DOHH2 (cell line): ENCODE results near the gene THRAP3.
A peak's percentile ranks its signal among the peaks of the same experiment; 100 is the strongest.

Experiments
- H3F3A ChIP-seq: fragments of 200-600 bp; sonication (generic), shearing (Covaris generic); 2 replicates; pipeline ENCODE4 v1.6.0; 2016; ENCODE audit warnings: antibody characterized with exemption, mild to moderate bottlenecking; ENCODE audit not compliant: control insufficient read depth, insufficient read depth
- H3K27ac ChIP-seq: fragments of 200-600 bp; sonication (generic); 2 replicates; pipeline ENCODE4 v1.5.1; 2014; ENCODE audit warnings: low read depth, mild to moderate bottlenecking, low read length, moderate library complexity
- H3K27me3 ChIP-seq: fragments of 200-600 bp; sonication (generic); 2 replicates; pipeline ENCODE4 v1.6.1; 2014; ENCODE audit warnings: mild to moderate bottlenecking, low read length, mixed read lengths; ENCODE audit not compliant: control insufficient read depth
- H3K36me3 ChIP-seq: fragments of 200-600 bp; sonication (generic); 2 replicates; pipeline ENCODE4 v1.6.1; 2014; ENCODE audit warnings: mild to moderate bottlenecking, low read length, moderate library complexity, mixed read lengths; ENCODE audit not compliant: control insufficient read depth
- H3K4me1 ChIP-seq: fragments of 200-600 bp; sonication (generic); 2 replicates; pipeline ENCODE4 v1.6.1; 2014; ENCODE audit warnings: mild to moderate bottlenecking, low read length, mixed read lengths; ENCODE audit not compliant: control insufficient read depth
- H3K4me2 ChIP-seq: fragments of 200-600 bp; sonication (generic); 2 replicates; pipeline ENCODE4 v1.6.0; 2014; ENCODE audit warnings: mild to moderate bottlenecking, low read length, moderate library complexity
- H3K4me3 ChIP-seq: fragments of 200-600 bp; sonication (generic); 2 replicates; pipeline ENCODE4 v1.5.1; 2014; ENCODE audit warnings: mild to moderate bottlenecking, low read length, mixed read lengths
- H3K79me2 ChIP-seq: fragments of 200-600 bp; sonication (generic); 2 replicates; pipeline ENCODE4 v1.6.1; 2014; ENCODE audit warnings: mild to moderate bottlenecking, low read length, mixed read lengths; ENCODE audit not compliant: control insufficient read depth
- H3K9me2 ChIP-seq: fragments of 200-600 bp; sonication (generic); replicated peaks from 2 replicates; pipeline ENCODE4 v1.6.1; 2014; ENCODE audit warnings: mild to moderate bottlenecking, low read length, mixed read lengths; ENCODE audit not compliant: control insufficient read depth
- H3K9me3 ChIP-seq: fragments of 200-600 bp; sonication (generic); 2 replicates; pipeline ENCODE4 v1.6.1; 2014; ENCODE audit warnings: antibody characterized with exemption, low read length, mixed read lengths; ENCODE audit not compliant: control insufficient read depth, insufficient read depth
- H4K20me1 ChIP-seq: fragments of 200-600 bp; sonication (generic); 2 replicates; pipeline ENCODE4 v1.6.0; 2014; ENCODE audit warnings: low read depth, mild to moderate bottlenecking, antibody characterized with exemption, low read length, moderate library complexity; ENCODE audit not compliant: control insufficient read depth, insufficient read depth
- CTCF ChIP-seq: fragments of 200-600 bp; sonication (generic); IDR thresholded peaks from one replicate; pipeline ENCODE4 v1.5.1; 2014; ENCODE audit warnings: antibody characterized with exemption, mild to moderate bottlenecking, low read depth, low read length; ENCODE audit not compliant: poor library complexity, severe bottlenecking
- EZH2phosphoT487 ChIP-seq: fragments of 200-600 bp; sonication (generic); IDR thresholded peaks from 2 replicates; pipeline ENCODE4 v1.6.1; 2017; ENCODE audit warnings: borderline replicate concordance, mild to moderate bottlenecking, antibody characterized with exemption, low read length, moderate library complexity, mixed read lengths

The THRAP3 gene

GRCh38 chr1:36223996-36224536 lies at the start of gene THRAP3:
Gene THRAP3 (plus strand): TSS chr1:36224443. CDS start chr1:36282564, 58,121 bp downstream.
- Histone ChIP-seq H3K9me2 (no peaks in the 10 kb centered on the region), H3K4me3 (peak within 1 kb of the TSS; percentile 88), H3K79me2 (peaks cover 48% of the 10 kb centered on the region), H3K4me2 (peak within 1 kb of the TSS; percentile 93), H3K27ac (peak within 1 kb of the TSS; percentile 88), H3F3A (peaks cover 8% of the 10 kb centered on the region), H3K4me1 (peaks cover 26% of the 10 kb centered on the region), H4K20me1 (peaks cover 19% of the 10 kb centered on the region), H3K27me3 (no peaks in the 10 kb centered on the region), H3K9me3 (no peaks in the 10 kb centered on the region), H3K36me3 (peaks cover 44% of the 10 kb centered on the region)
- no peak for TF ChIP-seq CTCF
- TF ChIP-seq EZH2phosphoT487: no peak

GRCh38 chr1:36174713-36175112 lies 49.5 kb upstream of the THRAP3 start:
- Histone ChIP-seq H3K9me2 (no peaks in the 10 kb centered on the region), H3K27ac (no peak overlapping the region), H3K9me3 (no peaks in the 10 kb centered on the region), H3K4me3 (no peak overlapping the region), H4K20me1 (peaks cover 4% of the 10 kb centered on the region; the same call in 1 of the 2 replicates), H3K36me3 (peaks cover 86% of the 10 kb centered on the region), H3K4me2 (no peak overlapping the region), H3F3A (no peaks in the 10 kb centered on the region), H3K4me1 (peaks cover 8% of the 10 kb centered on the region), H3K79me2 (peaks cover 8% of the 10 kb centered on the region), H3K27me3 (no peaks in the 10 kb centered on the region)
- no peak for TF ChIP-seq CTCF
- no peak for TF ChIP-seq EZH2phosphoT487

- Histone ChIP-seq H3K79me2 (peaks cover 2% of the 10 kb centered on the region; the same call in 1 of the 2 replicates), H3K4me1 (peaks cover 8% of the 10 kb centered on the region), H3K9me3 (no peaks in the 10 kb centered on the region), H3K4me3 (no peak overlapping the region), H3K9me2 (no peaks in the 10 kb centered on the region), H3F3A (no peaks in the 10 kb centered on the region), H3K27me3 (no peaks in the 10 kb centered on the region), H3K4me2 (no peak overlapping the region), H3K27ac (no peak overlapping the region), H4K20me1 (peaks cover 4% of the 10 kb centered on the region; the same call in 1 of the 2 replicates), H3K36me3 (peaks cover 88% of the 10 kb centered on the region)
- TF ChIP-seq EZH2phosphoT487: no peak
- no peak for TF ChIP-seq CTCF
These were observed 48.8 kb upstream of the THRAP3 start for GRCh38 chr1:36175137-36176095.
